ENCODE data around the gene STX16. TPM values are rescaled to one million over a fixed set of nuclear protein-coding genes. Genes with fewer than 3 reads are reported as not detected.
A peak's percentile ranks its signal among the peaks of the same experiment; 100 is the strongest.

The STX16 gene
- total RNA-seq, 1 donor from 2014 or later, result 60.6 TPM

DNA sequence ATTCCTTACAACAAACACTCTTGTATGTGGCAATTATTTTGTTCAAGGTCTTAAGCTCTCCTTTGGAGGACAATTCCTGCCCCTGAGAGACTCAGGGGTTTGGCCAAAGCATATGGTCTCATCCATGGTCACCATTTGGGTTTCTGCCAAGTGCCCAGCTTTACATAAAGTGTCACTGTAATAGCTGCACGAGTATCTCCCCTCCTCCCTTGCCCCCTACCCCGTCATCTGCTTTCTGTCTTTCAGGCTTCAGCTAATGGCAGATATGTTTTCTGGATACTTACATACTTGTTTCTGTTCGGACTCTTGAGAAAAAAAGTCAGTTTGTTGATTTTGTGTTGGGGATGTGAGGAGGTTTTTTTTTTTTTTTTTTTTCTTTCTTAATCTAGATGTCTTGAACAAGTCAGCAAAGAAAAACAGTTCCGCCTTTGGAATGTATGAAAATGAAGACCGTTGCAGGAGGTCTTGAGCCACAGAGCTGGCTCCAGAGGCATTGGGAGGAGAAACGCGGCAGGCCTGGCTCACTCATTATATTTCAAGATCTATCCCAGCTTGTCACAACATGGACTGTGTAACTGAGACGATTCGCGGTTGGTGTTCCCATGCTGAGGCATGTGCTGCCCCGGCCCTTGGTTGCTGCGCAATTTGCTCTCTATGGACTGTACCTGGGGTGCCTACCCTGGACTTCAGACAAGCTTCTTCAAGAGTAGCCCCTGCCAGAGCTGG, 32.6 kb upstream of the STX16 start:
- DNase-seq (ENCODE audit: low read depth), result no peak

DNA sequence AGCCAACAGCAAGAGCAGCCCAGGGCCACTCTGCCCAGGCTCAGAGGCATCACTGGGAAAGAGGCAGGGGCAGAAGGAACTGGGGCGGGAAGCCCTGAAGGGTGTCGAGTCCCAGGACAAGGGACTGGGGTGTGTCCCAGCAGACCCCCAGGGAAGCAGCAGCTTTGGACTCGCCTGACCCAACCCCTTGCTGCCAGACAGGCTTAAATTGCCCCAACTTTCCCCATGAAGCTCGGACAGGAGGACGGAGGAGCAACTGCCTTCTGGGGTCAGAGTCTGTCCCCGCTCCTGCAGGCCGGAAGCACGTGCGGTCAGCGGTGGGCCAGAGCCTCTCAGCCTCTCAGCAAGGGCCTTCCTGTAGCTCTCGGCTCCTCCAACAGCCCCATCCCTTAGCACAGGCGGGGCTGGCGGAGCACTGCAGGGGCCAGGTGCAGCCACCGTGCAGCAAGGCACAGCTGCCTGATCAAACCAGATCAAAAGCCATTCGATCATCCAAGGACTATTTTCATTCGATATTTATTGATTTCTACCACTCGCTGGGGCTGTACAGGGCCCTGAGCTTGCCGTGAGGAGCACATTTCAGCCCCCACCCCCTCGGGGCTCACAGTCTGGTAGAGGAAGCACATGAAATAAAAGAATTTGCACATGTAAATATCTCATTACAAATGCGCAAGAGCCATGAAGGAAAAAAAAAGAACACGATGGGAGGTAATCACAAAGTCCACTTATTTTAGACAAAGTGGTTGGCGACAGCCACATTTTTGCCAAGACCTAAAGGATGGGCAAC, 31.8 kb upstream of the STX16 start:
- no peak for DNase-seq (ENCODE audit: low read depth)

DNA sequence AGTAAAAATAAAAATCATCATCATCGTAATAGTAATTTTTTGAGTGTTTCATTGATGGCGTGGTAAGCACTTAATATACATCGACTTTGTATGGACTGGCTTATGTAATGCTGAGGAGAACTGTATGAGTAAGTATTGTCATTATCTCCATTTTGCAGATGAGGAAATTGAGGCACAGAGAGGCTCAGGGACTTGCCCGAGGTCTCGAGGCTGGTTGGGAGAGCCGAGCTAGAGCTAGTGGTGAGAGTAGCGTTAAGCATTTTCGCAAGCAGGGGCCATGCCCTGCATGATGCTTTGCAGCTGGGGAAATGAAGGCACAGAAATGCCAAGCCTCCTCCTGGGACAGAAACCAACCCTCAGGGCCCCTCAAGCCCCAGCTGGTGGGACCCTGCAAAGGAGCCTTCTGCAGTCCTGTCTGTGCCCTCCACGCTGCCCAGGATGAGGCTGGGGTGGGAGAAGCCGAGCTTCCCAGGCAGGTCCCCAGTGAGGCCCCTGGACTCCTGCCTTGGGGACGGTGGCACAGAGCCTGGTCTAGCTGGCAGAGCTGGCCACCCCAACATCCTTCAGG, 31.1 kb upstream of the STX16 start:
- DNase-seq (ENCODE audit: low read depth), result no peak

DNA sequence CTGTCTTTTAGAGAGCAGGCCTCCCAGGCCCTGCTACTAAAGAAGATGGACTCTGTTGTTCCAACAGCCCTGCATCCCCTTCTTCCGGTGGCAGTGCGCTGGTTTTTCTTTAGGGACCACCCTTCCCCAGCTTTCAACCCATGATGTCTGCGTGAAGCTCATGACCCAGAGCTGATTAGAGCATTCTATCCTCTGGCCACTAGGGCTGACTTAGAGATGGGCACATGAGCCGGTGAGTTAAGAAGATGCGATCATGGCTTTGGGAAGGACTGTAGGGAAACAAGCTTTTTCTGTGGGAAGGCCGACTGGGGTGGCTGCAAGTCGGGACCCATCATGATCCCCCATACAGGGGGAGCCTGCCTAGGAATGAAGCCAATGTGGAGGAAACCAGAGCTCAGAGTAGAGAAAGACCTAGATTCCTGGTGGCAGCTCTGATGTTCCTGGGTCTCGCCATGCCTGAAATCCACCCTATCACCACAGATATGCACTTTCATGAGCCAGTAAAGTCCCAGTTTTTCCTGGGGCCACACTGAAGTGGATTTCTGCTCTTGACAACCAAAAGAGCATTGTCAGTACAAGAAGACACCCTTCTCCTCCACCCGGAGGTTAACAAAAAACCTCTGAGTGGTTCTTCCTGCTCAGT, 29.1 kb upstream of the STX16 start:
- DNase-seq (ENCODE audit: low read depth), result no peak

DNA sequence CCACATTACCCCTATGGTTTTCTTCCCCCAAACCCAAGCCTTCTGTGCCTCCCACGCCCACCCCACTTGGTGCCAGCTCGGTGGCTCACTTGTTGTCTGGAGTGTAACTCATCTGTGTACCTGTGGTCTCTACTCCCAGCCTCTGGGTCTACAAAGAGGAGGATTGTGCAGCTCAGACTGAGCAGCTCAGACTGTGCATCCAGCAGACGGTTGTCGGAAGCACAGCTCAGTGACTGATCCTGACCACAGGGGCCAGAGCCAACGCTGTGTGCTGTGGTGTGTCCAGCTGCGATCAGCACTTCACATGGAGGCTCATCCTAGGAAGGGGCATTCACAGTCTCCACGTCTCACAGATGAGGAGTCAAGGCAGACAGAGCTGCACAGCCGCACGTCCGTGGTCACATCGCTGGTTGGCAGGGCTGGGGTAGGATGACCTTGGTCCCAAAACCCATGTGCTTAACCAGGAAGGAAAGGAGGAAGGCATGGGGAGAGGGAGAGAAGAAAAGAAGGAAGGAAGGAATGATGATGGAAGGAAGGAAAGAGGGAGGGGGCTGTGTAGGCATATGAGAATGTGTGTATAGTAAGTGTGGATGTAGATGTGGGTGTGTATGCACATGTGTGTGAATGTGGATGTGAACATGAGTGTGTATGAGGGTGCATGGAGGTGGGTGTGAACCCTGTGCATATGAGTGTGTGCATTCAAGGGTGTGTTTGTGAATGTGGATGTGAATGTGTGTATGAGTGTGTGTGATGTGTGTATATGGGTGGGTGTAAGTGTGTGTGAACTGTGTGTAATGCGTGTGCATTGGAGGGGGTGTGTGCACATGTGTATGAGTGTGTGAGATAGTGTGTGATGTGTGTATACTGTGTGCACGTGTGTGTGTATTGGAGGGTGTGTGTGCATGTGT, 28.2 kb upstream of the STX16 start:
- DNase-seq (ENCODE audit: low read depth), result no peak

DNA sequence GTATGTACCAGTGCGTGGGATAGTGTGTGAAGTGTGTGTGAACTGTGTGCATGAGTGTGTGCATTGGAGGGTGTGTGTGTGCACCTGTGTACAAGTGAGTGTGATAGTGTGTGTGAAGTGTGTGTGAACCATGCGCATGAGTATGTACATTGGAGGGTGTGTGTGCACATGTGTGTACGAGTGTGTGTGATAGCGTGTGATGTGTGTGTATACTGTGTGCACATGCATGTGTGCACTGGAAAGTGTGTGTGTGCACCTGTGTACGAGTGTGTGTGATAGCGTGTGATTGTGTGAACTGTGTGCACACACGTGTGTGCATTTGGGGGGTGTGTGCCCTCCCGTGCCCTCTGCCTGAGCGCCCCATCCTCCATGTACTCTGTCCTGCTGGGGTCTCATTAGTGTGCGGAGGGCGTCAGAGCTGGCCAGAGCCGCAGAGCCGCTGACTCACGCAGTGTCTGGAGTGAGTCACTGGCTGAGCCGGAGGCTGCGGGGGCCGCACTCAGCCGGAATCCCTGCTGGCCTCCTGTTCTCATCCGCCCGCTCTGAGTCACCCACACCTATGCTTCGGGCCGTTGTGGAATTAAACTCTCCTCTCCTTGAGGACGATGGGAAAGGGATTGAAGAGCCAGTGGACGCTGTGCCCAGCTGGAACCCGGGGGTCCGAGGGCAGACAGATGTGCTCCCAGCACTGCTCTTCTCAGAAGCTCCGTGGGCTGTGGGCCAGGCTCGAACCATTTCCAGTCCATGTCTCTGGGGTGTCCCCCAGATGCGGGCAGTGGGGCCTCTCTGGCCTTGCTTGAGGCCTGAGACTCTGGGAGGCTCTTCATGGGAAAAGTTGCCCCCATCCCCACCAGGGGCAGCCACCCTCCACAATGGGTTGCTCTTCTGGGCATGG, 27.3 kb upstream of the STX16 start:
- DNase-seq (ENCODE audit: low read depth), result peak; percentile 91

DNA sequence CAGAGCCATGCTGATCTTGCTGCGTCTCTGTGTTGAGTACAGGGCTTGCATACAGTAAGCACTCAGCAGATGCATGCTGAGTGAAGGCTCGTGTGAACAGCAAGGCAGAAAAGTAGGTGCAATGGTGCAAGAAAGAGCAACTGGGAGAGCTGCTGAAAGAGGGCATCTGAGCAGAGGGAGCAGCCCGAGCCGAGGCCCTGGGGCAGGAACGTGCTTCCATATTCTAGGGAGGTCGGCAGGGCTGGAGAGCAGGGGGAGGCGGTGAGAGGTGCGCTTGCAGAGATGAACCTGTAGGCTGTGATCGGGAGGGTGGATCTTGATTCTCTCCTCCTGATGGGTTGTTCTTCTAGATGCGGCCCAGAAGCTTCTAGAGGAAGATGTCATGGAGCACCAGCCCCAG, 26.4 kb upstream of the STX16 start:
- no peak for DNase-seq (ENCODE audit: low read depth)

DNA sequence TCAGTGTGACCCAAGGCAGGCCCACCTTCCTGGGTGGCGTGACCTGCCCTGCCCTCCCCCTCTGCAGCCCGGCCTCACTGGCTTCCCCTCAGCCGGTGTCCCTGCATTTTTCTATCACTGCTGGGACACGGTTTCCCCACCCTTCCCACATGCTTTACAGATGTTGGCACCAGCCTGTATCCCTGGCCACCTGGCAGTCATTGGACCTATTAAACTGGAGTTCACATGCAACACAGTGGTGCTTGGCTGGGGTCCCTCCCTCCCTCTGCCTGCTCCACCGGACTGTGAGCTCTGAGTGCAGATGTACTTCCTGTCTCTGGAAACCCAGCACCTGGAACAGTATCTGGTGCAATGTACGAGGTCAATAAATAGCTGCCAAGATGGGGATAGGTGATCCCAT, 25.5 kb upstream of the STX16 start:
- DNase-seq (ENCODE audit: low read depth), result no peak

DNA sequence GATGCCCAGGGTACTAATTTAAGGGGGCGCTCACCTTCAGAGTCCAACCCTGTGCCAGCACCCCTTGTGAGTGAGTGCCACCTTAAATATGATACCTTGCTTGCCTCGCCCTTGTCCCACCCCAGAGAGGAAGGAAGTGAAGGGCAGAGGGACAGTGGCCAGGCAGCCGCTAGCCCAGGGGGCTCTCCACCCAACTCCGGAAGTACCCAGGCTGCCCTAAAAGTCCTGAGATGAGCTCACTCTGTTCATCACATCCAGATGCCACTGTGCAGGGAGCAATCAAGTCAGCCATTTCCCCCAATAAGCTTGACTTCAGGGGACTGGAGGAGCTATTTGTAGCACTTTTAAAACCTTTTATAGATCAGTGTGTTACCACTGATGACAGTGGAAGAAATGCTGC, 25.0 kb upstream of the STX16 start:
- no peak for DNase-seq (ENCODE audit: low read depth)

DNA sequence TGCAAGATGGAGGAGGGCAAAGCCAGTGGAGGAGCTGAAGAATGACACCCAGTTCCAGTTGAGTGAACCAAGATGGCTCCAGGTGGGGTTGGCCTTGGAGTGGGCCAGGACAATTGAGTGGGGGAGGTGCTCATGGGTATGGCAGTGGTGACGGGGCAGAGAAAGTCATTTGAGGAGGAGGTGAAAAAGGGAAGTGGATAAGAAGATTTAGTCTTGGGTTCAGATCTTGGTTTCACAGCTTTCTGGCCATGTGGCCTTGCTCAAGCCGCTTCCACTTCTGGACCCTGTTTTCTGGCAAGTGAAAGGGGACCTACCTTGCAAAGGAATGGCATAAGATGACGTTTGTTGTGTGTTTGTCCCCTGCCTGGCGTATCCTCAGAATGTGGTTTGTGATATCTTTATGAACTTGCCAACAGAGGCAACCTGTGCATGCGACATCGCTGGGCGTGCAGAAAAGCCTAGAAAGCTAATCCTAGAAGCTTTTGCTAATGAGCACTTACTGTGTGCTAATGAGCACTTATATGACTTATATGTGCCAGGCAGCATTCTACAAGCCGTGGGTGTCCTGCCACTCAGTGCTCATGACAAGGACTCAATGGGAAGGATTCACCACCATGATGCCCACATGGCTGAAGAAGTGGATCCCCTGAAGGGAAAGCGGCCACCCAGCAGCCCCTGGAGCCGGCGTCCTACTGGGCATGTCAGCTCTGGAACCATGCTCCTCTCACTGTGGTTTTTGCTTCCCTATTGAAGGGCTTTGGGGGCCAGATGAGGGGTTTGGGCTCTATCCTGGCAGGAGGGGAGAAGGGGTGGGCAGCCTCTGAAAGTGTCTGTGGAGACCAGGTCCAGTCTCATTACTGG, 23.6 kb upstream of the STX16 start:
- DNase-seq (ENCODE audit: low read depth), result no peak

DNA sequence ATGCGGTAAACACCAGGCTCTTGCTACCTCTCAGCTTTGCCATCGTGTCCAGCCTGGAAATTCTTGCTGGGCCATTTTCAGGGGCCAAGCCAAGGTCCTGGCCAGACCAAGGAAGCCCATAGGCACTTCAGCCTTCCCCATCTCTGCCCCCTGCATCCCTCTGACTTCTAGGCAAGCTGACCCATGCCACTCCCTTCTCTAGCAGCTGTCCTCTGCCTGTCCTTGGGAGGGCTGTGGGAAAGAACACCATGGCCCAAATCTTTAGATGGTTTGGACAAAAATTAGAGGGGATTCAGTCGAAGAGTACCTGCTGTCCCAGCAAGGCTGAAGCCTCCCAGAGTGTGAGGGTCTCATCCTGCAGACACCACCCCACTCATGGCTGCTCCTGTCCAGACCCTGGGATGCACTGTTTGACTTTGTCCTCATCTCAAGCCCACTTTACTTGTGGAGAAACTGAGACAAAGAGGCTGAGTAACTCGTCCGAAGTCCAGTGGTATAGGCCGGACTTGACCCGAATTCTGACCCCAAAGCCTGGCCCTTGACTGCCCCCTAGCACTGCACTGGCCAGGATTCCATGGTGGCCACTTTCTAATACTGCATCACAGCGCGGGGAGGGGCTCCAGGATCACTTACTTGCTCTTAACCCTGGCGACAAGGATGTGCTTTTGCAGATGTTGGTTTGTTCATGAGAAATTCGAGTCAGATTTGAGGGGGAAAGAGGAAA, 22.4 kb upstream of the STX16 start:
- no peak for DNase-seq (ENCODE audit: low read depth)

DNA sequence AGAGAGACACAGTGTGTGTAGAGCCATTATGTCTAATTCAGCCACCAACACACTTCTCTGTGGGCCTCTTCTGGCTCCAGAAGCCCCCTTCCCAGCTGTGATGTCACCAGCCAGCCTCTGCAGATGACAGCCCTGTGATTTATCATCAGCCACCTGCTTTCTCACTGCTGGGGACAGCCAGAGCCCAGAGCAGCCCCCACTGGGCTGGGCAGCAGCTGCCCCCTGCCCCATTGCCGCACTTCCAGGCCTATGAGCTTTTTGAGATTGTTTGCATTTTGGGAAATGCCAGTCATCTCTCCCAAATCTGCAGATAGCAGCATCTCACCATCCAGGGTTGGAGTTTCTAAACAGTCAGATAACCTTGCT, 21.9 kb upstream of the STX16 start:
- no peak for DNase-seq (ENCODE audit: low read depth)

DNA sequence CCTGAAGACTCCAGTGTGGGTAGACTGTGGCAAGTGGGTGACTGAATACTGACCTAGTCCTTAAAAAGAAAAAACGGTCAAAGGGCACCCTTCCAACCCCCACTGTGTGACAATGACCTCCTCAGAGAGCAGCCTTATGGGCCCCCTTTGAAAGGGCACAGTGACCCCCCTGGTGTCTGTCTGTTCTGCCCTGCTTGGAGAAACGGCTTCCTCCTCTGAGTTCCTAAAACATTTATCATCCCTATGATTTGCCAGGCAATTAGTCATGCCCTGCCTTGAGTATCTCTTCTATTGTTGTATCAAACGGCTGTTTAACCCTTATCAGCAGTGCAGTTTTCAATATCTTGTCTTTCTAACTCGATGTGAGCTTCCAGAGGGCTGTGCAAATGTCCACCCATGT, 21.0 kb upstream of the STX16 start:
- peak; percentile 55 for DNase-seq (ENCODE audit: low read depth)

DNA sequence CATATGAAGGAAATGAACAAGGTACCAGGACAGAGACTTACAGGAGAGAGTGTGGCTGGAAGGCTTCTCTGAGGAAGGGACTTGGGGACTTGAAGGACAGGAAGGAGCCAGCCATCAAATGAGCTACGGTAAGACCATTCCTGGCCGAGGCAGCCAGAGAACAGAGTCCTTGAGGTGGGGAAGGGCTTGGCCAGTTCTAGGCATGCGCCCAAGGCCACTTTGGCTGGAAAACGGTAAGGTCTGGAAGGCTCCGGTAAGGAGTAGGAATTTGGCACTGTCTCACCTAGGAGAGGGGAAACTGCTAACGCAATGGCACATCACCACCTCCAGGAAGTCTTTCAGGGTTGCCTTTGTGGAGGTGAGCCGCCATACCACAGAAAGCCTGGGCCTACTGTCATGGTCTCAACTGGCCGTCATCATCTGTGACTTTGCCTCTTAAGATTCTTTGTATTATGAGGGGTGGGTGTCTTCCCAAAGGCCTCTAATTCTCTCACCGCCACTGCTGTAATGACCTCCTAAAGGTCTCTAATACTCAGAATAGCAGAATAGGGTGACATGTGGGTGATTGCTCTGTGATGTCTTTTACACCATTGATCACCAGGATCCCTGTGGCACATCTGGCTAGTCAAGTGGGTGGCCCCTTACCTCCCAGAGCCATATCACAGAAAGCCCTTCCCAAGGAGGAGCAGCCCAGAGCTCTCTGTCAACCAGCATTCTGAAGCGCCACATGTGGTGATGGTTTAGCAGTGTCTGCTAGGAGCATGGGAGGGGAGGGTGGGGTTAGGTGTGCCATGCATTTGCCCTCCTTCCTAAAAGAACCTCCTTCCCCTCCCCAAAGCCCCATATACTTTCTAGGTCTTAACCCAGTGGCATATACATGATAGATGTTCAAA, 17.7 kb upstream of the STX16 start:
- no peak for DNase-seq (ENCODE audit: low read depth)

DNA sequence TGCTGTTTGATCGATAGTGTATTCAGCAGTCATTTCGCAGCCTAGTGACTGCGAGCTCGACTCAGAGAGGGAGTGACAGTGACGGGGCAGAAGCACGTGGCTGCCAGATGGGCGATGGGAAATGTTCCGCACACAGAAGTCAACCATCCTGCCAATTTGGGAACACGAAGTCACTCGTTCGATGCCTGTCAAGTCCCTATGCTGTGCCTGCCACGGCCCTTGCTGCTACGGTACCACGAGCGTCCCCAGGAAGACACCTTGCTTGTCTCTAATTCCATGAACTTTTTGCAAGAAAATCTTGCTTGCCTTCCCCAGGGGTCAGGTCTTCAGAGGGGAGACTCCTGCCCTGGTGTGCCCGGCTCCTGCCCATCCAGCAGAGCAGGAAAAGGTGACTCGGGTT, 17.0 kb upstream of the STX16 start:
- DNase-seq (ENCODE audit: low read depth), result no peak

DNA sequence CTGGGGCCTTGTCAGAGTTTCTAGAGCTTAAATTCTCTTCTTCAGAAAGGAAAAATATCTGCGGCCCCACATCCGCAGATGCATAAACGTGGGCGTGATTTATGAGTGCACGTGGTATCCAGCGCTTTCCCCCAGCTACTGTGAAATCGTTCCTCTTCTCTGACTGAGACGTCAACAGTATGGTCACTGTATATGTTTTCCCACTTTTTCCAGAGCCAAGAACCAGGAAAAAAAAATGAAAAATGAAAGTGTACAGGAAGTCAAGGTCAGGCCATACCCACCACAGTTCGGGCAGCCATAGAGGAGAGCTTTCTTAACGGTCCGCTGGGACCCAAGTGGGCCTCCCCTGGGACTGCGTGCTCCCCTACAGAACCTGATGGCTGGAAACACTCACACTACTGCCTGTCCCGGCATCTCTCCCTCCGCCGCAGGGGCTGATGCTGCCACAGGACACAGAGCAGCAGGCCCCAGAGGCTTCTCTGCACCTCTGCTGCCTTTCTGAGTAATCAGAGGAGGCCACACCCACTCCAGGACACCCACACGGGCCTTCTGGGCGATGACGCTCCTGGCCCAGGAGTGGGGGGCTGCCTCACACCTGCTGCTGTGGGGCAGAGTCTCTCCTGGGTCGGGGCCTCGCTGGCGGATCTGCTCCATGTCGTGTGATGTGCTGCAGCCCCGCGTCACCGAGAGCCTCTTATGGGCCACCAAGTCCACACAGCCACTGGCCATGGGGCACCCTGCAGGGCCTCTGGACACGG, 16.4 kb upstream of the STX16 start:
- no peak for DNase-seq (ENCODE audit: low read depth)

DNA sequence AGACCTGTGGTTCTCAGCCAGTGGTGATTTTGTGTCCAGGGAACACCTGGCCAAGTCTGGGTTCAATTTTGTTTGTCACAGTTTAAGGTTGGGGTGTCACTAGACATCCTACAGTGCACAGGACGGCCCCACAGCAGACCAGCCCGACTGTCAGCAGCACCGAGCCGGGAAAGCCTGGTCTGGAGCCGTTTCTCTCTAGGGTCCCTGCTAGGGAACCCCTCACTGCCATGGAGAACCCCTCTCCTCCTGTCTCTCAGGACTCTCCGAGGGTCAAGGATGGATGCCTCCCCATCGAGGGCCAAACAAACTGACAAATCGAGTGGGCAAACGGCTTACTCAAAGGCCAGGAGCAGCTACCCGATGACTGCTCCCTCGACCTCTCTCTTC, 15.8 kb upstream of the STX16 start:
- DNase-seq (ENCODE audit: low read depth), result no peak

Data from renal cortical epithelial cell (primary cell).